ENCODE measurements around the gene BANP.
"Not testable (repeated sequence)": the region's sequence is repeated elsewhere in the genome, so short reads cannot be mapped to it uniquely, and the experiment has no call there.

The BANP gene

GRCh38 chr16:88067530-88068411 is 116.5 kb downstream of the BANP start:
- no peak for DNase-seq

- DNase-seq = no peak
Observed at GRCh38 chr16:88068476-88069396, 117.5 kb downstream of the BANP start.

- DNase-seq = no peak
Observed at GRCh38 chr16:88069397-88070168, 118.3 kb downstream of the BANP start.

GRCh38 chr16:88070341-88070740 is 119.1 kb downstream of the BANP start:
- DNase-seq = no peak

- no peak for DNase-seq
Observed at GRCh38 chr16:88070989-88071625, 119.9 kb downstream of the BANP start.

GRCh38 chr16:88071908-88072307 is 120.7 kb downstream of the BANP start:
- DNase-seq = no peak

- DNase-seq = no peak
Observed at GRCh38 chr16:88072571-88073001, 121.4 kb downstream of the BANP start.

GRCh38 chr16:88073201-88073721 is 122.0 kb downstream of the BANP start:
- DNase-seq = no peak

GRCh38 chr16:88074041-88074440 is 122.8 kb downstream of the BANP start:
- no peak for DNase-seq

GRCh38 chr16:88076211-88076931 is 125.1 kb downstream of the BANP start:
- no peak for DNase-seq

GRCh38 chr16:88076932-88077320 is 125.7 kb downstream of the BANP start:
- DNase-seq = not testable (repeated sequence)

GRCh38 chr16:88077328-88078108 is 126.3 kb downstream of the BANP start:
- no peak for DNase-seq

- DNase-seq = no peak
Observed at GRCh38 chr16:88078111-88078775, 127.0 kb downstream of the BANP start.

- DNase-seq = no peak
Observed at GRCh38 chr16:88083582-88083981, 132.3 kb downstream of the BANP start.

- no peak for DNase-seq
Observed at GRCh38 chr16:88084881-88085280, 133.6 kb downstream of the BANP start.

GRCh38 chr16:88086571-88087516 is 135.6 kb downstream of the BANP start:
- no peak for DNase-seq

- DNase-seq = no peak
Observed at GRCh38 chr16:88087517-88087877, 136.3 kb downstream of the BANP start.

GRCh38 chr16:88088161-88088581 is 136.9 kb downstream of the BANP start:
- no peak for DNase-seq

GRCh38 chr16:88088611-88089010 is 137.4 kb downstream of the BANP start:
- not testable (repeated sequence) for DNase-seq

Measured in hippocampal formation (tissue), 2 donors.